Breast epithelium (tissue), 4 donors: ENCODE data around the gene WNT2B. TPM values are rescaled to one million over a fixed set of nuclear protein-coding genes. Genes with fewer than 3 reads are reported as not detected.

Experiments
- DNase-seq, 2 donors: peaks; one replicate each; pipeline ENCODE4 v3.0.0-alpha.2; 2019; ENCODE audit warnings: low spot score in 2 of 2
- H3K27ac ChIP-seq, 2 donors: fragments of 200-600 bp; sonication (generic) in 1 of 2; one replicate each; pipeline ENCODE4 v1.5.1; 2016 to 2019; ENCODE audit warnings: mild to moderate bottlenecking in 1 of 2
- H3K27me3 ChIP-seq, 2 donors: fragments of 200-600 bp; sonication (generic) in 1 of 2; one replicate each; pipeline versions ENCODE4 v1.5.1 to v1.6.0; 2017 to 2019; ENCODE audit warnings: control low read depth in 1 of 2, mild to moderate bottlenecking in 1 of 2
- H3K36me3 ChIP-seq: fragments of 200-600 bp; one replicate; pipeline ENCODE4 v1.5.1; 2019
- H3K4me1 ChIP-seq, 2 donors: fragments of 200-600 bp; sonication (generic); one replicate each; pipeline ENCODE4 v1.5.1; 2016 to 2019; ENCODE audit warnings: control low read depth in 1 of 2
- H3K4me3 ChIP-seq, 3 donors: fragments of 200-600 bp; sonication (generic); 1 replicate in 2 of 3; 2 replicates in 1 of 3; pipeline ENCODE4 v1.5.1; 2016 to 2019; ENCODE audit warnings: mild to moderate bottlenecking in 3 of 3, moderate library complexity in 2 of 3
- H3K9me3 ChIP-seq, 2 donors: fragments of 200-600 bp; sonication (generic) in 1 of 2; one replicate each; pipeline ENCODE4 v1.5.1; 2016 to 2019; ENCODE audit warnings: control low read depth in 1 of 2
- POLR2A ChIP-seq: fragments of 450-650 bp; IDR thresholded peaks from one replicate; pipeline ENCODE4 v1.6.1; 2016; ENCODE audit warnings: antibody characterized with exemption, mild to moderate bottlenecking, moderate library complexity
- POLR2AphosphoS5 ChIP-seq, 3 donors: sonication (generic); formaldehyde crosslinking; IDR thresholded peaks; one replicate each; pipeline ENCODE4 v1.6.1; 2017; ENCODE audit warnings: antibody characterized with exemption in 3 of 3
- intact Hi-C: fragments of 100-400 bp; cut with DNase I; formaldehyde crosslinking; loops from one replicate; pipeline ENCODE4 v1.15.1; 2023; ENCODE audit warnings: low total_unique reads
- total RNA-seq, 3 donors: library from RNA; depleted of rRNA; stranded (reverse); fragments of >200 nt; gene quantifications; one replicate each; pipeline ENCODE4 v1.1.0, GENCODE V29; 2016
- TF ChIP-seq, protein P1 (sequence below), 3 donors: fragments of 450-650 bp; IDR thresholded peaks; one replicate each; pipeline ENCODE4 v1.5.1; 2016 to 2017; ENCODE audit warnings: antibody characterized with exemption in 3 of 3, mild to moderate bottlenecking in 3 of 3, moderate library complexity in 3 of 3

The WNT2B gene
- total RNA-seq, 3 donors from 2014 or later, result 2.9 to 6.1 (median 6.0) TPM

DNA sequence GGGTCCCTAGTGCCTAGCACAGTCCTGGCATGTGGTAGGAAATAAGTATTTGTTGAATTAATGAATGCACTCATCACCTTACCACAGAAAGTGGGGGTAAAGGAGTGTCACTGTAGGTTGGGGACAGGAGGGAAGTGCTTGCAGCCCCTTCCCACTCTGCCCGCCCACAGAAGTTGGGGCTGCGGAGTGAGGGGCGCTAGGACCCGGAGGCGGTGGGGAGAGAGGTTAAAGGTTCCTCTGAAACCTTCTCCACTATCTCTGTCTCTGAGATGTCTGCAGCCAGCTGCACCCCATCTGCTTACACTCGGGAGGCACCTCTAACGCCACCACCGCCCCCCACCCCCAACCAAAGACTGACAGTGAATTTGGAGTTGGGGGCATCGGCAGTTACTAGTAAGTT lies 1.4 kb upstream of the WNT2B start:
- DNase-seq, result no peak
- no peaks in the 10 kb centered on the region for H3K27me3 ChIP-seq
- H3K9me3 ChIP-seq, result no peaks in the 10 kb centered on the region
- H3K36me3 ChIP-seq, result no peaks in the 10 kb centered on the region
- no peak overlapping the region for H3K27ac ChIP-seq
- TF ChIP-seq, protein P1, sequence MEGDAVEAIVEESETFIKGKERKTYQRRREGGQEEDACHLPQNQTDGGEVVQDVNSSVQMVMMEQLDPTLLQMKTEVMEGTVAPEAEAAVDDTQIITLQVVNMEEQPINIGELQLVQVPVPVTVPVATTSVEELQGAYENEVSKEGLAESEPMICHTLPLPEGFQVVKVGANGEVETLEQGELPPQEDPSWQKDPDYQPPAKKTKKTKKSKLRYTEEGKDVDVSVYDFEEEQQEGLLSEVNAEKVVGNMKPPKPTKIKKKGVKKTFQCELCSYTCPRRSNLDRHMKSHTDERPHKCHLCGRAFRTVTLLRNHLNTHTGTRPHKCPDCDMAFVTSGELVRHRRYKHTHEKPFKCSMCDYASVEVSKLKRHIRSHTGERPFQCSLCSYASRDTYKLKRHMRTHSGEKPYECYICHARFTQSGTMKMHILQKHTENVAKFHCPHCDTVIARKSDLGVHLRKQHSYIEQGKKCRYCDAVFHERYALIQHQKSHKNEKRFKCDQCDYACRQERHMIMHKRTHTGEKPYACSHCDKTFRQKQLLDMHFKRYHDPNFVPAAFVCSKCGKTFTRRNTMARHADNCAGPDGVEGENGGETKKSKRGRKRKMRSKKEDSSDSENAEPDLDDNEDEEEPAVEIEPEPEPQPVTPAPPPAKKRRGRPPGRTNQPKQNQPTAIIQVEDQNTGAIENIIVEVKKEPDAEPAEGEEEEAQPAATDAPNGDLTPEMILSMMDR (IDR thresholded peaks at IDR 0.05), result no peak
- TF ChIP-seq POLR2A (no peak), POLR2AphosphoS5 (IDR thresholded peaks at IDR 0.05) (no peak)
- H3K4me1 ChIP-seq, result peaks cover 0 to 7% of the 10 kb centered on the region in 2 donors
- H3K4me3 ChIP-seq, result peak overlapping the region in 1 of 3 donors; percentile 71
- intact Hi-C loops, result no loop called here

DNA sequence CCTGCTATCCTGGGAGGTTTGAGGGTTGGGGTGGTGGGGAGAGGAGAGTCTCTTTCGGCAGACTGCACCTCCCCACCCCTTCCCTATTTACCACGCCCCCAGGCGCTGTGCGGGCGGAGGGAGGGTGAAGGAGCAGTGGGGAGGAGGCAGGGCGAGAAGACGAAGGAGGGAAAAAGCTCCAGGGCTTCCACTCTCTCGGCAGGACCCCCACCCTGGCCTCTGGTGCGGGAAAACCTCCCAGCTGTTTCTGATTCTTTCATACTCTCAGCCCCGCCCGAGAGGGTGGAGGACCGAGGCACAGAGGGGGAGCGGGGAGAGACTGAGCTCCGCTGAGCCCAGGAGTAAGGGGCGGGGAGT lies 866 bp upstream of the WNT2B start:
- Histone ChIP-seq H3K9me3 (no peaks in the 10 kb centered on the region), H3K36me3 (no peaks in the 10 kb centered on the region), H3K27me3 (no peaks in the 10 kb centered on the region), H3K4me1 (peaks cover 0 to 4% of the 10 kb centered on the region in 2 donors), H3K27ac (no peak overlapping the region), H3K4me3 (peak overlapping the region; percentile 42 to 71 (median 65))
- intact Hi-C loops, result no loop called here
- no peak for DNase-seq
- no peak for TF ChIP-seq POLR2A
- TF ChIP-seq, protein P1 (IDR thresholded peaks at IDR 0.05), result no peak
- TF ChIP-seq POLR2AphosphoS5 (IDR thresholded peaks at IDR 0.05), result no peak

DNA sequence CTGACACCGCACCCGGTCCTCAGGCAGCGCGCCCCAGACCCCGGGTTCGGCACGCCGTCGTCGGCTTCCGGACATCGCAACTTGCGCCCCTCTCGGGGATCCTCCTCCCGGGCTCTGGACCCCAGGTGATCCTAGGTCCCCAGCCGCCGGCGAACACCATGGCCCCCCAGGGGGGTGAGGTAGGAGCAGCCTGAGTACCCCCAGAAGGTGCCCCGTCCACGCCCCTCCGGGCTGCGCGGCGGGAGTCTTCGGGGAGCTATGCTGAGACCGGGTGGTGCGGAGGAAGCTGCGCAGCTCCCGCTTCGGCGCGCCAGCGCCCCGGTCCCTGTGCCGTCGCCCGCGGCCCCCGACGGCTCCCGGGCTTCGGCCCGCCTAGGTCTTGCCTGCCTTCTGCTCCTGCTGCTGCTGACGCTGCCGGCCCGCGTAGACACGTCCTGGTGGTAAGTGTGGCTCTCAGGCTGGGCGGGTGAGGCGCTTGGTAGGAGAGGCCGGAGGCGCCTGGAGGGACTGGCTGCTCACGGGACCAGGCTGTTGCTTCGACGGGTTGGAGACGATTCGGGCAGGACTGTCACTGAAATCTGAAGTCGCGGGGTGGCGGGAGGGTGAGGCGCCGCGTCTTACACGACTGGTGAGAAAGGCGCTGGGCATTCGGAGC lies 367 bp downstream of the WNT2B start:
- Histone ChIP-seq H3K4me1 (peaks cover 0 to 4% of the 10 kb centered on the region in 2 donors), H3K9me3 (no peaks in the 10 kb centered on the region), H3K27me3 (no peaks in the 10 kb centered on the region), H3K27ac (no peak overlapping the region), H3K36me3 (no peaks in the 10 kb centered on the region), H3K4me3 (peak overlapping the region; percentile 42 to 71 (median 65))
- no peak for TF ChIP-seq POLR2A
- TF ChIP-seq POLR2AphosphoS5 (IDR thresholded peaks at IDR 0.05), result no peak
- TF ChIP-seq, protein P1 (IDR thresholded peaks at IDR 0.05), result no peak
- DNase-seq, result no peak
- intact Hi-C loops, result no loop called here

DNA sequence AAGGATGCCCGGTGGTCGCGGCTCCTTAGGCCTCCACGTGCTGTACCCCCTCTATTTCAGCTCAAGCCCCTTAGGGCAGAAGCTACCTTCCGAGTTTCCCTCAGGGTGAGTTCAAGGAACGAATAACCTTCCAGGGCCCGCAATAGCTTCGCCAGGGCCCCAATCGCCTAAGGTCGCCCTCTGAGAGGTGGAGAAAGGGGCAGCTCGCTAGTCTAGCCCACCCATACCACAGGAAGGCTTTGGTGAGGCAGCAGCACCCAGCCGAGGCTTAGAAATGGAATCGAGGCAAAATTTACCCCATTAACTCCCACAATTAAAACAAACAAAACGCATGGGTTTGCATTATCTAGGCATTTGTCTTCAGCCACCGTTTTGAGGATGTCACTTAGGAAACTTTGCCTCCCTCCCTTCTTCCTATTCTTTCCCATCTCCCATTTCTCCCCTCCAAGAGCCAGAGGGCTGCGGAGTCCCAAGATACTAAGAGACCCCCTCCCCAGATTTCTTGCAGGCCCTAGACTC lies 954 bp downstream of the WNT2B start:
- Histone ChIP-seq H3K4me1 (peaks cover 0 to 4% of the 10 kb centered on the region in 2 donors), H3K27ac (no peak overlapping the region), H3K4me3 (peak overlapping the region in 2 of 3 donors; percentile 42 to 71), H3K27me3 (no peaks in the 10 kb centered on the region), H3K36me3 (no peaks in the 10 kb centered on the region), H3K9me3 (no peaks in the 10 kb centered on the region)
- no peak for DNase-seq
- intact Hi-C loops, result no loop called here
- TF ChIP-seq POLR2AphosphoS5 (IDR thresholded peaks at IDR 0.05) (no peak), POLR2A (no peak)
- TF ChIP-seq, protein P1 (IDR thresholded peaks at IDR 0.05), result no peak

DNA sequence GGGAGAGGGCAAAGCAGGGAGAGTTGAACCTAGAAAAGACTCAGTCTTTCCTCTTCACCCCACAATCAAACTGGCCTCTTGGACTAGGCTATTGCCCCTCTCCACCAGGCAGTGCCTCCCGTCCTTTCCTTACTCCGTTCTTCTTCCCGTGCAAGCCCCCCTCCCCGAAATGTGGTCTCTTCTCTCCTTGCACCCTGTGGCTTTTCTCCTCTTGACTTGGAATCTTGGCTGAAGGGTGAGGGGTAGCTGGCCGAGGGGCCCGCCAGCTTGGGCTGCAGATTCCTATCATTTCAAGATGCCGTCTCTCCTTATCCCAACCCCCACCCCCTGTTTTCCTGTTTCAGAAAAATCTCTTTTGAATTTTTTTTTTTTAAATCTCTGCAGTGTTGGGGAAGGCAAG lies 1.6 kb downstream of the WNT2B start:
- H3K27me3 ChIP-seq, result no peaks in the 10 kb centered on the region
- intact Hi-C loops, result no loop called here
- no peak for DNase-seq
- H3K27ac ChIP-seq, result no peak overlapping the region
- H3K36me3 ChIP-seq, result no peaks in the 10 kb centered on the region
- no peak overlapping the region for H3K4me3 ChIP-seq
- H3K9me3 ChIP-seq, result no peaks in the 10 kb centered on the region
- no peak for TF ChIP-seq POLR2A
- no peak for TF ChIP-seq POLR2AphosphoS5 (IDR thresholded peaks at IDR 0.05)
- TF ChIP-seq, protein P1 (IDR thresholded peaks at IDR 0.05), result no peak
- H3K4me1 ChIP-seq, result peaks cover 0 to 4% of the 10 kb centered on the region in 2 donors
